ENCODE data around the gene LBH.

Gene LBH

GRCh38 chr2:30231212-30231995 lies at the start of gene LBH:
Gene LBH (plus strand): TSS chr2:30231534. CDS start chr2:30231739, 205 bp downstream.
- in situ Hi-C loops (cut with MboI; ENCODE audit: low sequenced_read_pairs): no loop called here

DNA sequence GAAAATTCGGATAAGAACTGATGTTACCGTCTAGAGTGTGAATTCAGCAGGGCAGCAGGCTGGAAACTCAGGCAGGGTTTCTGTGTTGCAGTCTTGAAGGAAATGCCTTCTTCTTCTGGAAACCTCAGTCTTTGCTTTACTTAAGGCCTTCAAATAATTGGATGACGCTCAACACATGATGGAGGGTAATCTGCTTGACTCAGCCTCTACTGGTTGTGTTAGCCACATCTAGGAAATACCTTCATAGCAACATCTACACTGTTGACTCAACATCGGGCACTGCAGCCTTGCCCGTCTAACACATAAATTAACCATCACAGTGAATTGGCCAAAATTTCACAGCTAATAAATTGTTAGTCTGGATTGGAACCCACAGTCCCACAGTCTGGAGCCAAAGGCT lies 47.3 kb upstream of the LBH start:
- in situ Hi-C loops (cut with MboI; ENCODE audit: low sequenced_read_pairs): no loop called here

- in situ Hi-C loops (cut with MboI; ENCODE audit: low sequenced_read_pairs): no loop called here
Measured at GRCh38 chr2:30185178-30185577, 46.2 kb upstream of the LBH start.

- in situ Hi-C loops (cut with MboI; ENCODE audit: low sequenced_read_pairs): no loop called here
Measured at GRCh38 chr2:30188292-30188691, 43.0 kb upstream of the LBH start.

DNA sequence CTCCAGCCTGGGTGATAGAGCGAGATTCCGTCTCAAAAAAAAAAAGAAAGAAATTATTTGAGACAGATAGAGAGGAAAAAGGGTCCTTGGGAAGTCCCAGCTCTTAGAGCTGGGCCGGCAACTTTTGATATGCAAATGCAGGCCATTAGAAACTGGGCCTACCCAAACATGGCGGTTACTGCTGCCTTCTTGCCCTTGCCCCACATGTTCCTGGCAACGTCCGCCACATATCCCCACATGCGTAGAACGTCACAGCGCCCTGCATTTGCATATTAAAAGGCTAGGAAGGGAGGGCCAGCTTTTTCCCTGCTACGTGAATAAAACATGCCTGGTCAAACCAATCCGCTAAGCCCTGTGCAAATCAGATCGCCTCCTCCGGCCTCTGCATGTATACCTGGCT lies 40.7 kb upstream of the LBH start:
- in situ Hi-C loops (cut with MboI; ENCODE audit: low sequenced_read_pairs): no loop called here

DNA sequence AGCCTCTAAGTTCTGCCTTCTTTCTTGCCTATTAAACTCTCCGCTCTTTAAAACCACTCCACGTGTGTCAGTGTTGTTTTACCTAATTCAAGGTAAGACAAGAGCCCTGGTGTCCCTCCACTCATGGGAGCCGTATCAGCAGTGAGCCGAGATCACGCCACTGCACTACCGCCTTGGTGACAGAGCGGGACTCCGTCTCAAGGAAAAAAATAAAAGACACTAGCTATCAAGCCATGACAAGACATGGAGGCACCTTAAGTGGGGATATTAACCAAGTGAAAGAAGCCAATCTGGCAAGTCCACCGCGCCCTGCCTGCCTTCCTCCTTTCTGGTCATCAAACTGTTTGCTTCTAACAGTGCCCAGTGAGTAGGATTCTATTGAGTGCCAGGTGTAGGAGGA lies 40.2 kb upstream of the LBH start:
- in situ Hi-C loops (cut with MboI; ENCODE audit: low sequenced_read_pairs): no loop called here

- in situ Hi-C loops (cut with MboI; ENCODE audit: low sequenced_read_pairs): no loop called here
Measured at GRCh38 chr2:30191819-30192271, 39.5 kb upstream of the LBH start.

- in situ Hi-C loops (cut with MboI; ENCODE audit: low sequenced_read_pairs): no loop called here
Measured at GRCh38 chr2:30192314-30192713, 39.0 kb upstream of the LBH start.

- in situ Hi-C loops (cut with MboI; ENCODE audit: low sequenced_read_pairs): no loop called here
Measured at GRCh38 chr2:30193104-30193681, 38.1 kb upstream of the LBH start.

GRCh38 chr2:30194421-30194820 lies 36.9 kb upstream of the LBH start:
- in situ Hi-C loops (cut with MboI; ENCODE audit: low sequenced_read_pairs): no loop called here

- in situ Hi-C loops (cut with MboI; ENCODE audit: low sequenced_read_pairs): no loop called here
Measured at GRCh38 chr2:30195016-30195415, 36.3 kb upstream of the LBH start.

- in situ Hi-C loops (cut with MboI; ENCODE audit: low sequenced_read_pairs): no loop called here
Measured at GRCh38 chr2:30197570-30198192, 33.7 kb upstream of the LBH start.

GRCh38 chr2:30201990-30202389 lies 29.3 kb upstream of the LBH start:
- in situ Hi-C loops (cut with MboI; ENCODE audit: low sequenced_read_pairs): loop anchor here (25.0 kb wide), 1 partner anchor 510 kb away; no protein-coding TSS in a partner anchor

GRCh38 chr2:30203156-30203555 lies 28.2 kb upstream of the LBH start:
- in situ Hi-C loops (cut with MboI; ENCODE audit: low sequenced_read_pairs): loop anchor here (25.0 kb wide), 1 partner anchor 509 kb away; no protein-coding TSS in a partner anchor

GRCh38 chr2:30204281-30204680 lies 27.1 kb upstream of the LBH start:
- in situ Hi-C loops (cut with MboI; ENCODE audit: low sequenced_read_pairs): loop anchor here (25.0 kb wide), 1 partner anchor 508 kb away; no protein-coding TSS in a partner anchor

- in situ Hi-C loops (cut with MboI; ENCODE audit: low sequenced_read_pairs): loop anchor here (25.0 kb wide), 1 partner anchor 507 kb away; no protein-coding TSS in a partner anchor
Measured at GRCh38 chr2:30205456-30205855, 25.9 kb upstream of the LBH start.

GRCh38 chr2:30206461-30207430 lies 24.6 kb upstream of the LBH start:
- in situ Hi-C loops (cut with MboI; ENCODE audit: low sequenced_read_pairs): loop anchor here (25.0 kb wide), 1 partner anchor 506 kb away; no protein-coding TSS in a partner anchor

GRCh38 chr2:30208453-30208852 lies 22.9 kb upstream of the LBH start:
- in situ Hi-C loops (cut with MboI; ENCODE audit: low sequenced_read_pairs): loop anchor here (25.0 kb wide), 1 partner anchor 504 kb away; no protein-coding TSS in a partner anchor

GRCh38 chr2:30209227-30209626 lies 22.1 kb upstream of the LBH start:
- in situ Hi-C loops (cut with MboI; ENCODE audit: low sequenced_read_pairs): loop anchor here (25.0 kb wide), 1 partner anchor 503 kb away; no protein-coding TSS in a partner anchor

DNA sequence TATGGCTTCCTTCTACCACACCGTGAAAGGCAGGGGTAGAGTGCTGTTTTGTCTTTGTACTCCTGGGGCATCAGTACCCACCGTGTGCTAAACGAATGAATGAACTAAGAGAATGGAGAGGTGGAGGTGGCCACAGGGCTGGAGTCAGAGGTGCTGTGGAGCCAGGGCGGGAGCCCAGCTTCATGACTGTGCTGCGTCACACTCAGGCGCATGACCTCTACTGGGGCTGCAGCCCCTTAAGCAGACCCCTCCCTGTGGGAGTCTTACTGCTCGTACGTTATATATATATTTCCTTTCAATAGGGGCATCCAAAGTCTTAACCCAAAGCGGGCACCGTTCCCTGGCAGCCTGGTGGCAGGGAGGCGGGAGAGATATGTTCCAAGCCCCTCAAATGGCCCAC lies 18.0 kb upstream of the LBH start:
- in situ Hi-C loops (cut with MboI; ENCODE audit: low sequenced_read_pairs): loop anchor here (25.0 kb wide), 1 partner anchor 499 kb away; no protein-coding TSS in a partner anchor

All from hTERT RPE-1 (cell line).